ENCODE measurements around the gene DLG2. TPM values are rescaled to one million over a fixed set of nuclear protein-coding genes. Genes with fewer than 3 reads are reported as not detected.

DLG2 gene
- total and polyA plus RNA-seq, 9 of the 15 experiments (the other 6 are each of a cell fraction or from before 2014, with no cell fraction given): 0.52 to 1.6 (median 0.95) TPM

DNA sequence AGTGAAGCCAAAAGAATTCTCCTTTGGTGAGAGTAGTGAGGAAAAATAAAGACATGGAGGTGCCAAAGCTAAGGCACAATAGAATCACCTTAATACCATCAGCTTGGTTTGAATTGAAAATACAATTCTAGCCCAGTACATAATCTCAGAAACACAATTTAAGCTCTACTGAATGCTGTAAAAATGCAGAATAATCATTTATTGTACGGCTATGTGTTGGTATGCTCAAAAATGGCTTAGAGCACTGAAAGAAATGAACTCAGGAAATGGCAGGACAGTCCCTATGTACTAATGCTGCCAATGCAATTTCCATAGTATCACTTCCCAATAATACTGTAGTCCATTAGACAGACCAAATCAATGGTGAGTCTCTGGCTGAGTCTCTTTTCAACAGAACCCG is 798.5 kb downstream of the DLG2 start (continued):
- no peak for TF ChIP-seq JUN (IDR thresholded peaks at IDR 0.05; ENCODE audit: borderline replicate concordance, low read depth, low read length)
- no peak for TF ChIP-seq JUN (CRISPR knock-in tag; IDR thresholded peaks at IDR 0.05; ENCODE audit: borderline replicate concordance)
- TF ChIP-seq, protein P1, sequence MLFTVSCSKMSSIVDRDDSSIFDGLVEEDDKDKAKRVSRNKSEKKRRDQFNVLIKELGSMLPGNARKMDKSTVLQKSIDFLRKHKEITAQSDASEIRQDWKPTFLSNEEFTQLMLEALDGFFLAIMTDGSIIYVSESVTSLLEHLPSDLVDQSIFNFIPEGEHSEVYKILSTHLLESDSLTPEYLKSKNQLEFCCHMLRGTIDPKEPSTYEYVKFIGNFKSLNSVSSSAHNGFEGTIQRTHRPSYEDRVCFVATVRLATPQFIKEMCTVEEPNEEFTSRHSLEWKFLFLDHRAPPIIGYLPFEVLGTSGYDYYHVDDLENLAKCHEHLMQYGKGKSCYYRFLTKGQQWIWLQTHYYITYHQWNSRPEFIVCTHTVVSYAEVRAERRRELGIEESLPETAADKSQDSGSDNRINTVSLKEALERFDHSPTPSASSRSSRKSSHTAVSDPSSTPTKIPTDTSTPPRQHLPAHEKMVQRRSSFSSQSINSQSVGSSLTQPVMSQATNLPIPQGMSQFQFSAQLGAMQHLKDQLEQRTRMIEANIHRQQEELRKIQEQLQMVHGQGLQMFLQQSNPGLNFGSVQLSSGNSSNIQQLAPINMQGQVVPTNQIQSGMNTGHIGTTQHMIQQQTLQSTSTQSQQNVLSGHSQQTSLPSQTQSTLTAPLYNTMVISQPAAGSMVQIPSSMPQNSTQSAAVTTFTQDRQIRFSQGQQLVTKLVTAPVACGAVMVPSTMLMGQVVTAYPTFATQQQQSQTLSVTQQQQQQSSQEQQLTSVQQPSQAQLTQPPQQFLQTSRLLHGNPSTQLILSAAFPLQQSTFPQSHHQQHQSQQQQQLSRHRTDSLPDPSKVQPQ (CRISPR knock-in tag; IDR thresholded peaks at IDR 0.05; ENCODE audit: borderline replicate concordance): no peak
- TF ChIP-seq RAD51 (IDR thresholded peaks at IDR 0.05; ENCODE audit: borderline replicate concordance, low read depth): no peak
- no peak for TF ChIP-seq ZNF3 (CRISPR knock-in tag; IDR thresholded peaks at IDR 0.05)
- no peak for TF ChIP-seq MAZ (CRISPR knock-in tag; conservative IDR thresholded peaks at IDR 0.05 in 1 of 2, IDR thresholded peaks at IDR 0.05 in 1 of 2)
- TF ChIP-seq, protein P2, sequence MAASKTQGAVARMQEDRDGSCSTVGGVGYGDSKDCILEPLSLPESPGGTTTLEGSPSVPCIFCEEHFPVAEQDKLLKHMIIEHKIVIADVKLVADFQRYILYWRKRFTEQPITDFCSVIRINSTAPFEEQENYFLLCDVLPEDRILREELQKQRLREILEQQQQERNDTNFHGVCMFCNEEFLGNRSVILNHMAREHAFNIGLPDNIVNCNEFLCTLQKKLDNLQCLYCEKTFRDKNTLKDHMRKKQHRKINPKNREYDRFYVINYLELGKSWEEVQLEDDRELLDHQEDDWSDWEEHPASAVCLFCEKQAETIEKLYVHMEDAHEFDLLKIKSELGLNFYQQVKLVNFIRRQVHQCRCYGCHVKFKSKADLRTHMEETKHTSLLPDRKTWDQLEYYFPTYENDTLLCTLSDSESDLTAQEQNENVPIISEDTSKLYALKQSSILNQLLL (CRISPR knock-in tag; IDR thresholded peaks at IDR 0.05; ENCODE audit: borderline replicate concordance): no peak

All from K562 (cell line).